Transverse colon (tissue), 4 donors: ENCODE data around the gene OSBPL6. TPM values are rescaled to one million over a fixed set of nuclear protein-coding genes. Genes with fewer than 3 reads are reported as not detected.

Source experiments
- DNase-seq: peaks from one replicate; pipeline ENCODE4 v3.0.0-alpha.2; 2019
- H3K27ac ChIP-seq, 4 donors: fragments of 200-600 bp; sonication (generic); 2 replicates each; pipeline ENCODE4 v1.5.1; 2016 to 2018; ENCODE audit warnings: inconsistent platforms in 4 of 4
- H3K27me3 ChIP-seq: fragments of 200-600 bp; sonication (generic); 2 replicates; pipeline ENCODE4 v1.5.1; 2017; ENCODE audit warnings: inconsistent platforms
- H3K36me3 ChIP-seq, 4 donors: fragments of 200-600 bp; sonication (generic); 2 replicates each; pipeline ENCODE4 v1.5.1; 2017 to 2019; ENCODE audit warnings: inconsistent platforms in 4 of 4
- H3K4me1 ChIP-seq, 4 donors: fragments of 200-600 bp; sonication (generic); 2 replicates each; pipeline ENCODE4 v1.5.1; 2017 to 2020; ENCODE audit warnings: inconsistent platforms in 4 of 4
- H3K4me3 ChIP-seq, 4 donors: fragments of 200-600 bp; sonication (generic); 1 replicate in 1 of 4; 2 replicates in 3 of 4; pipeline versions ENCODE4 v1.5.1 to v1.6.1; 2017 to 2019; ENCODE audit warnings: inconsistent platforms in 4 of 4
- H3K9me3 ChIP-seq, 2 donors: fragments of 200-600 bp; sonication (generic); 2 replicates each; pipeline ENCODE4 v1.5.1; 2017 to 2019; ENCODE audit warnings: inconsistent platforms in 2 of 2
- CTCF ChIP-seq, 5 experiments: fragments of 200-600 bp in 3 of 5; fragments of 450-650 bp in 2 of 5; sonication (generic) in 3 of 5; IDR thresholded peaks; 1 replicate in 2 of 5; 2 replicates in 3 of 5; pipeline ENCODE4 v1.5.1; 2016 to 2017; ENCODE audit warnings: antibody characterized with exemption in 5 of 5, inconsistent platforms in 3 of 5, mild to moderate bottlenecking in 2 of 5, moderate library complexity in 1 of 5
- EP300 ChIP-seq: sonication (generic); formaldehyde crosslinking; IDR thresholded peaks from one replicate; pipeline ENCODE4 v1.6.1; 2017; ENCODE audit warnings: antibody characterized with exemption, low read depth
- POLR2A ChIP-seq: fragments of 450-650 bp; IDR thresholded peaks from one replicate; pipeline ENCODE4 v1.6.1; 2016; ENCODE audit warnings: antibody characterized with exemption, mild to moderate bottlenecking, moderate library complexity
- POLR2AphosphoS5 ChIP-seq, 3 donors: sonication (generic); formaldehyde crosslinking; IDR thresholded peaks; one replicate each; pipeline ENCODE4 v1.6.1; 2016; ENCODE audit warnings: antibody characterized with exemption in 3 of 3
- WGBS, 2 donors: methylation state at CpG; one replicate each; pipeline ENCODE4 v1.1.5; 2018; ENCODE audit warnings: low coverage in 1 of 2; 5-methylcytosine and 5-hydroxymethylcytosine counted together
- in situ Hi-C, 4 donors: fragments of 200-750 bp; cut with MboI; loops; one replicate each; pipeline versions ENCODE4 v1.15.0 to v1.15.1; 2017; ENCODE audit warnings: low sequenced_read_pairs in 3 of 4, low pct_ligation_motif_present in 1 of 4, low pct_unique_long_range_greater_than_20kb in 1 of 4
- intact Hi-C: fragments of 100-400 bp; cut with DNase I; formaldehyde crosslinking; loops from one replicate; pipeline ENCODE4 v1.15.1; 2023; ENCODE audit warnings: low total_unique reads
- total RNA-seq, 4 donors: library from RNA; depleted of rRNA; stranded (reverse); fragments of >200 nt; gene quantifications; one replicate each; pipeline ENCODE4 v1.1.0, GENCODE V29; 2016

OSBPL6 gene
- total RNA-seq, 4 donors from 2014 or later = 0.95 to 4.0 (median 2.5) TPM

DNA sequence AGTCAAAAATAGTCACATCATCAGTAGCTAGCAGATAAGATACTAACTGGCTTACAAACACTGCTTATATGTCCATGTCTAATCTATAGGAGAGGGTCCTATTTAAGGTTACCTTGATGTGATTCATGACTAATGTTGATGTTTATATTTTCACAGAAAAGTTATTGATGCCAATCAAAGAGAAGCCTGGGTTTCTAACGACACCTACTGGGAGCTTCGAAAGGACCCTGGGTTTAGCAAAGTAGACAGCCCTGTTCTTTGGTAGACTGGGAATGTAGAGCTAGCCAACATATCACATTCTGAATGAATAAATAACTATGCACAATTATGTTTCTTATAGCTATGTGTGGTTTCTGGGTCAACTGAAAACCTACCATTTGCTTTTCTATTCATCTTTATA is 201.0 kb downstream of the OSBPL6 start:
- no peaks in the 10 kb centered on the region for H3K27me3 ChIP-seq
- no peaks in the 10 kb centered on the region for H3K9me3 ChIP-seq
- H3K4me1 ChIP-seq = no peaks in the 10 kb centered on the region
- in situ Hi-C loops = no loop called here
- TF ChIP-seq POLR2AphosphoS5 (IDR thresholded peaks at IDR 0.05) (no peak), POLR2A (no peak), EP300 (no peak), CTCF (IDR thresholded peaks at IDR 0.05) (no peak)
- no peak for DNase-seq
- H3K27ac ChIP-seq = no peak overlapping the region
- no peaks in the 10 kb centered on the region for H3K36me3 ChIP-seq
- WGBS, 2 donors = 80 to 90% methylated on average over 1 to 2 of the region's 2 CpGs
- no peak overlapping the region for H3K4me3 ChIP-seq
- intact Hi-C loops = no loop called here

DNA sequence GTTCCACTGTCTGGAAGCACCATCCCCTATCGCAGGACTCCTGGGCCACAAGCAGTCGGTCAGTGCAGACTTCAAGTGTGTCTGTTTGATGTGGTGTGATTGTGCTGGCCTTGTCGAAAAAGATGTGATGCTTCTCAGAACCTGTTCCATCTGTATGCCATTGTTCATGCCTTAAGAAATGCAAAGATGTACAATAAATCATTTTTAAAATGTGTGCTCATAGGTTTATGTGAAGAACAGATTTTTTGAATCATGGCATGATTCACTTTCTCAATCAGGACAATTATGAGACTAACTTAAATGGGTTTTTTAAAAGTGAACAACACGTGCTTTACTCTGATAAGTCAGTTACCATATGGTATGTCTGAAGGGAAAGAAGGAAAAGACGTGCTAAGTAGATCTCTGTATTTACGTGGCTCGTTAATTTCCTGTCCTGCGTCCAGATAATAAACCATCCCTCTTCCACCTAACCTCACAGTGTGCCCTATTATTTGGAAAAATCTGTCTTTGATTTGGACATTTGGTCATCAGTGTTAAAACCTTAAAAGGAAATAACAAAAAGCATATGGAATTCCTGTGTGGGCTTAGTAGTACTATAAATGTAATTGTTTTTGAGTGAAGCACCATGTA is 201.7 kb downstream of the OSBPL6 start:
- Histone ChIP-seq H3K36me3 (no peaks in the 10 kb centered on the region), H3K9me3 (no peaks in the 10 kb centered on the region), H3K4me3 (no peak overlapping the region), H3K4me1 (no peaks in the 10 kb centered on the region), H3K27me3 (no peaks in the 10 kb centered on the region), H3K27ac (no peak overlapping the region)
- no peak for DNase-seq
- in situ Hi-C loops = no loop called here
- 77 to 84% methylated on average over 8 of the region's 8 CpGs for WGBS, 2 donors
- intact Hi-C loops = no loop called here
- TF ChIP-seq EP300 = no peak
- TF ChIP-seq CTCF (IDR thresholded peaks at IDR 0.05) = no peak
- TF ChIP-seq POLR2A = no peak
- TF ChIP-seq POLR2AphosphoS5 (IDR thresholded peaks at IDR 0.05) = no peak

GRCh38 chr2:178397002-178397605 is 202.8 kb downstream of the OSBPL6 start:
- Histone ChIP-seq H3K4me1 (no peaks in the 10 kb centered on the region), H3K4me3 (no peak overlapping the region), H3K36me3 (no peaks in the 10 kb centered on the region), H3K9me3 (no peaks in the 10 kb centered on the region), H3K27ac (no peak overlapping the region), H3K27me3 (no peaks in the 10 kb centered on the region)
- no peak for TF ChIP-seq POLR2A
- TF ChIP-seq CTCF (IDR thresholded peaks at IDR 0.05) = peak; percentile 51 to 67 (median 55)
- intact Hi-C loops (no loop called here), in situ Hi-C loops (no loop called here)
- 12 to 13% methylated on average over 7 of the region's 7 CpGs for WGBS, 2 donors
- DNase-seq = no peak

GRCh38 chr2:178401994-178402437 is 207.7 kb downstream of the OSBPL6 start:
- H3K4me1 ChIP-seq = no peaks in the 10 kb centered on the region
- no peak overlapping the region for H3K27ac ChIP-seq
- in situ Hi-C loops = loop anchor here (25.0 kb wide), 2 partner anchors 265 to 290 kb away; partner anchors contain the start of gene RBM45 (in 2 of the 4)
- no peak overlapping the region for H3K4me3 ChIP-seq
- 81 to 84% methylated on average over 6 of the region's 6 CpGs for WGBS, 2 donors
- intact Hi-C loops = no loop called here
- H3K36me3 ChIP-seq = no peaks in the 10 kb centered on the region
- no peaks in the 10 kb centered on the region for H3K9me3 ChIP-seq
- no peak for TF ChIP-seq EP300
- no peak for TF ChIP-seq POLR2AphosphoS5 (IDR thresholded peaks at IDR 0.05)
- no peak for TF ChIP-seq POLR2A
- no peak for TF ChIP-seq CTCF (IDR thresholded peaks at IDR 0.05)
- DNase-seq = no peak
- H3K27me3 ChIP-seq = no peaks in the 10 kb centered on the region
